ENCODE measurements around the gene BACE2. TPM values are rescaled to one million over a fixed set of nuclear protein-coding genes. Genes with fewer than 3 reads are reported as not detected.

The BACE2 gene
- total and polyA plus RNA-seq, 2 of the 13 experiments (the other 11 are each of a cell fraction or from before 2014, with no cell fraction given) = 0.07 to 0.11 TPM

GRCh38 chr21:41217671-41218385 is 49.9 kb downstream of the BACE2 start (continued):
- no peak for TF ChIP-seq ZBTB49 (CRISPR knock-in tag; IDR thresholded peaks at IDR 0.05; ENCODE audit: borderline replicate concordance)
- no peak for TF ChIP-seq RORA (CRISPR knock-in tag; IDR thresholded peaks at IDR 0.05)

GRCh38 chr21:41219498-41220207 is 51.7 kb downstream of the BACE2 start:
- Histone ChIP-seq H3K4me1 (ENCODE audit: insufficient read depth, low read length) (no peaks in the 10 kb centered on the region), H3K27me3 (ENCODE audit: control insufficient read depth in 1 of 2, insufficient read depth in 2 of 2, low read length in 2 of 2) (peaks cover 0 to 18% of the 10 kb centered on the region in 2 experiments; a peak in 4 of 5 replicates), H3K36me3 (replicated peaks in 1 of 2; ENCODE audit: control insufficient read depth in 1 of 2, insufficient read depth in 2 of 2, low read length in 2 of 2) (no peaks in the 10 kb centered on the region), H3K9ac (ENCODE audit: insufficient read depth, low read depth, low read length) (no peak overlapping the region), H3K4me3 (replicated peaks in 1 of 3; ENCODE audit: insufficient read depth in 1 of 3, low read depth in 2 of 3, low read length in 3 of 3) (no peak overlapping the region), H3K9me3 (ENCODE audit: low read length) (no peaks in the 10 kb centered on the region), H2AFZ (ENCODE audit: low read length) (no peak overlapping the region), H3K4me2 (ENCODE audit: low read depth, low read length) (no peak overlapping the region), H3K79me2 (ENCODE audit: insufficient read depth, low read length) (no peaks in the 10 kb centered on the region), H4K20me1 (ENCODE audit: insufficient read depth, low read length) (no peaks in the 10 kb centered on the region), H3K27ac (ENCODE audit: extremely low read length, insufficient read depth, low read length) (no peak overlapping the region)
- CTCF ChIA-PET (ENCODE audit: low intra/inter-chr PET ratio, low total read pairs) = no interaction called here
- TF ChIP-seq ATF1 (CRISPR knock-in tag; IDR thresholded peaks at IDR 0.05) (no peak), HNRNPK (IDR thresholded peaks at IDR 0.05; ENCODE audit: low read depth, low read length, poor library complexity, severe bottlenecking) (no peak), CTCF (CRISPR knock-in tag; IDR thresholded peaks at IDR 0.05) (no peak), ISX (CRISPR knock-in tag; conservative IDR thresholded peaks at IDR 0.05) (no peak), ZNF296 (CRISPR knock-in tag; conservative IDR thresholded peaks at IDR 0.05) (no peak), KDM5A (IDR thresholded peaks at IDR 0.05; ENCODE audit: borderline replicate concordance, low read length) (no peak), ZNF777 (CRISPR knock-in tag; IDR thresholded peaks at IDR 0.05) (no peak), ZNF670 (CRISPR knock-in tag; IDR thresholded peaks at IDR 0.05; ENCODE audit: borderline replicate concordance) (no peak), KDM1A (CRISPR knock-in tag; IDR thresholded peaks at IDR 0.05) (no peak)
- FAIRE-seq (no peak), ATAC-seq (no peak), DNase-seq (ENCODE audit: low spot score) (no peak)
- no TSS peak for BruUV-seq (replicated peaks)
- 65% methylated on average over 14 of the region's 14 CpGs for WGBS (ENCODE audit: low lambda C conversion rate)
- in situ Hi-C loops (cut with HindIII; ENCODE audit: extremely low pct_ligation_motif_present, low pct_unique_long_range_greater_than_20kb) = no loop called here
- POLR2A ChIA-PET = no interaction called here
- intact Hi-C loops (cut with micrococcal nuclease; ENCODE audit: unreplicated experiment) = no loop called here
